VCaP (cell line): ENCODE data around the gene SLC30A4.
A peak's percentile ranks its signal among the peaks of the same experiment; 100 is the strongest.

Source experiments
- H3K27ac ChIP-seq: fragments of 450-650 bp; 2 replicates; pipeline ENCODE4 v1.5.1; 2017
- TF ChIP-seq, protein P1 (sequence below): fragments of 450-650 bp; conservative IDR thresholded peaks from 2 replicates; pipeline ENCODE4 v1.5.1; 2017; ENCODE audit warnings: mild to moderate bottlenecking, moderate library complexity

SLC30A4 gene

DNA sequence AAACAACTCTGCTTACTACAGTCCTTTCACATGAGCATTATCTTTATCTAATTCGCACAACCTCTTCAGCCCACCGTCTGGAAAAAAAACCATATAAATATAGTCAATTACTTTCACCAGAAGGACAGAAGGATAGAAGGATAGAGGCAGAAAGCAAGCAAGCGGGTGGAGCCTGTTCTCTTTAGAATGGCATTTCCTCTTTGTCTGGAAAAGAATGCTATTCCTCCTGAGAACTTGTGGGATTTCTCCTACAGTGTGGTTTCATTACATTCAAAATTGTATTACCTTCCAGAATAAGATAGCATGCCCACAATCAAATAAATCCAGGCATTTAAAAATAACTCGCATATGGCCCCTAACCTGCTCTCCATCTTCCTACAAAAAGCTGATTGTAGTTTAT, 23.1 kb downstream of the SLC30A4 start:
- TF ChIP-seq, protein P1, sequence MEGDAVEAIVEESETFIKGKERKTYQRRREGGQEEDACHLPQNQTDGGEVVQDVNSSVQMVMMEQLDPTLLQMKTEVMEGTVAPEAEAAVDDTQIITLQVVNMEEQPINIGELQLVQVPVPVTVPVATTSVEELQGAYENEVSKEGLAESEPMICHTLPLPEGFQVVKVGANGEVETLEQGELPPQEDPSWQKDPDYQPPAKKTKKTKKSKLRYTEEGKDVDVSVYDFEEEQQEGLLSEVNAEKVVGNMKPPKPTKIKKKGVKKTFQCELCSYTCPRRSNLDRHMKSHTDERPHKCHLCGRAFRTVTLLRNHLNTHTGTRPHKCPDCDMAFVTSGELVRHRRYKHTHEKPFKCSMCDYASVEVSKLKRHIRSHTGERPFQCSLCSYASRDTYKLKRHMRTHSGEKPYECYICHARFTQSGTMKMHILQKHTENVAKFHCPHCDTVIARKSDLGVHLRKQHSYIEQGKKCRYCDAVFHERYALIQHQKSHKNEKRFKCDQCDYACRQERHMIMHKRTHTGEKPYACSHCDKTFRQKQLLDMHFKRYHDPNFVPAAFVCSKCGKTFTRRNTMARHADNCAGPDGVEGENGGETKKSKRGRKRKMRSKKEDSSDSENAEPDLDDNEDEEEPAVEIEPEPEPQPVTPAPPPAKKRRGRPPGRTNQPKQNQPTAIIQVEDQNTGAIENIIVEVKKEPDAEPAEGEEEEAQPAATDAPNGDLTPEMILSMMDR = no peak
- peak overlapping the region; percentile 96 for H3K27ac ChIP-seq

DNA sequence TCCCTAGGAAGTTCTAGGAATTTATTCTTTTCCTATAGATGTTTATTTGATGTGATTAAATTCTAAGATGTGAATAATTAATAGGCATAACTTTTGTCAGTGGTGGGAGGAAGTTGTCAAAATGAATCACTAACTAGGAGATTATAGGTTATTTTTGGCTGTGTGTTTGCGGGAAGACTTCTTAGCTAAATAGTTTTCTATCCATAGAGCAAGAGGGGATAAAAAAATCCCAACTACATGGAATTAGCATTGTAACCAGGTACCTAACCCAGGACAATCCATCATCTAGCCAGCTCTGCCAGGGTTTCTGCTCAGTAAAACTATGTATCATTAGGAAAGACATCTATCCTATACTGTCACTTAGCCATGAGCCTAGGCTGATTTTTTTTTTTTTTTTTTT, 23.9 kb downstream of the SLC30A4 start:
- TF ChIP-seq, protein P1 = no peak
- peak overlapping the region; percentile 96 for H3K27ac ChIP-seq

DNA sequence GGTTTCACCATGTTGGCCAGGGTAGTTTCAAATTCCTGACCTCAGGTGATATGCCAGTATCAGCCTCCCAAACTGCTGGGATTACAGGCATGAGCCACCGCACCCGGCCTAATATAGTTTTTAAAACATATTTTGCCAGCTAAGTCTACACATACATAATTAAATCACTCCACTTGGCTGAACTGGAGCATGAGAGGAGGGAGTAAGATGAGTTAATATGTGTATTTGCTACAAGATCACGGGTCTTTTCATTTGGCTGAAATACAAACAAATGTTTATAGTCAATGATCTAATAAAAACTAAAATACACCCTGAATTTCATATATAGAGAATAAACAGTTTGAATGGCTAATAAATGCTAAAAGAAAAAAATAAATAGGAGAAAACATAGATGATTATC, 25.3 kb downstream of the SLC30A4 start:
- H3K27ac ChIP-seq = peak overlapping the region; percentile 96
- TF ChIP-seq, protein P1 = no peak

DNA sequence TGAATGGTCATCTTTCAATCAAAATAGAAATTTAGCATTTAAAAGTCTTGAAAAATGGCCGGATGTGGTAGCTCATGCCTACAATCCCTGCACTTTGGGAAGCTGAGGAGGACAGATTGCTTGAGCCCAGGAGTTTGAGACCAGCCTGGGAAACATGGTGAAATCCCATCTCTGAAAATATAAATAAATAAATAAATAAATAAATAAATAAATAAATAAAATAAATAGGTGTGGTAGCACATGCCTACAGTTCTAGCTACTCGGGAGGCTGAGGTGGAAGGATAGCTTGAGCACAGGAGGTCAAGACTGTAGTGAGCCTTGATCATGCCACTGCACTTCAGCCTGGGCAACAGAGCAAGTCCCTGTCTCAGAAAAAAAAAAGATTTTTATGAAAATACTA, 25.9 kb downstream of the SLC30A4 start:
- TF ChIP-seq, protein P1 = no peak
- H3K27ac ChIP-seq = peak overlapping the region; percentile 96

DNA sequence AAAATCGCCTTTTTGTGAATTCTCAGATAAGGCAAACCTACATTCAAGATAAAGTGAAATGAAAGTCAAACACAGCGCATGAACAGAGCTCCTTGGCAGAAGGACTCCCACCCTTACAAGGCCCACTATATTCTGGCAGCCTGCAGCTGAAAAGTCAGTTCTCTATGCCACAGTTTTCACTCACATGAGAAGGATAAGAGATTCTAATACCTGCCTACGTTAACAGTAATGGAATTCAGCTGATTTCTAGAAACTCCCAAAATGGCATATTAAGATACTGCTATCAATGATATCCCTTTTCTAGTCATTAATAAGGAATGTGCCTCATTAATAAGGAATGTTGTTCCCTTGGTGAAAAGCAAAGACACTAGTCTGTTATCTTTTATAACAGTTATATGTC, 27.0 kb downstream of the SLC30A4 start:
- H3K27ac ChIP-seq = peak overlapping the region; percentile 96
- TF ChIP-seq, protein P1 = no peak

DNA sequence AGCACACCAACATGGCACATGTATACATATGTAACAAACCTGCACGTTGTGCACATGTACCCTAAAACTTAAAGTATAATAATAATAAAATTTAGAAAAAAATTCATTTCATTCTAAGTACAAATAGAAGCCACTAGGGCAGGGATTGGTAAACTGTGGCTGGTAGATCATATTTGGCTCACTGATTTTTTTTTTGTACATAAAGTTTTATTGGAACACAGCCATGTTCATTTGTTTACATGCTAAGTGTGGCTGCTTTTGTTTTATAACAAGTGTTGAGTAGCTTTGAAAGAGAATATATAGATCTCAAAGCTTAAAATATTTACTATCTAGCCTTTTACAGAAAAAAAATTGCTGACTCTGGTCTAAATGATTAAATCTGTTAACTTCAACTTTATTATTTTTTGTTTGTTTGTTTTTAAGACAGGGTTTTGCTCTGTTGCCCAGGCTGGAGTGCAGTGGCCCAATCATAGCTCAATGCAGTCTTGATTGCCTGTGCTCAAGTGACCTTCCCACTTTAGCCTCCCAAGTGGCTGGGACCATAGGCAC, 32.8 kb downstream of the SLC30A4 start:
- TF ChIP-seq, protein P1 = no peak
- H3K27ac ChIP-seq = 0 out of 2 replicates have a peak overlapping the region, but pooled peaks have one; percentile 1

DNA sequence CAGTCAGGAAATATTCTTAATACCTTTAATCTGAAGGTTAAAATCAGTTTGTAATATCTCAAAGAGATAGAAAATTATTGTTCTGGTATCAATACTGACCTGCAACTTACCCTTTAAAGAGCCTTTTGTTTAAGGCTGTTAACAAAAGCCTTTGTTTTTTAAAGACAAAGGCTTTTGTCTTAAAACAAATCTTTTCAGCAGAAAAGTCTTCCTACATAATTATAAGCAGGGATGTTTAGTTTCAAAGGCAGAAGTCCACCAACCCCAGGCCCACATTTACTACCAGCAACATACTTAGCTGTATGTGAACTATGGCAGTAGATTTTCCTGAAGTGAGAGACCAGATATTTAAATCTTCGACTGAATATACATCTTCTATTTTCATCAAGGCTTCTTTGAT, 36.2 kb downstream of the SLC30A4 start:
- TF ChIP-seq, protein P1 = no peak
- H3K27ac ChIP-seq = no peak overlapping the region
